HepG2 (cell line): ENCODE data around the gene CKS1B. TPM values are rescaled to one million over a fixed set of nuclear protein-coding genes. Genes with fewer than 3 reads are reported as not detected.

Source experiments
- CEBPB ChIP-seq: IDR thresholded peaks from 2 replicates; pipeline ENCODE4 v1.6.1; 2011; ENCODE audit warnings: low read depth, low read length, improper control_type of control experiment, borderline replicate concordance
- CREM ChIP-seq, 2 experiments: sonication (generic) in 1 of 2; formaldehyde crosslinking in 1 of 2; IDR thresholded peaks; 2 replicates each; pipeline versions ENCODE4 v1.4.0 to v1.6.1; 2016 to 2020; ENCODE audit warnings: antibody characterized with exemption in 1 of 2, mild to moderate bottlenecking in 1 of 2, missing genetic modification reagents in 1 of 2
- DNMT3B ChIP-seq: conservative IDR thresholded peaks from 2 replicates; pipeline ENCODE4 v1.6.1; 2016; ENCODE audit warnings: missing biosample characterization, control low read depth
- FOXA3 ChIP-seq: IDR thresholded peaks from 2 replicates; pipeline ENCODE4 v1.6.1; 2016; ENCODE audit warnings: missing genetic modification reagents, missing compliant biosample characterization
- GTF2F1 ChIP-seq: fragments of 150-350 bp; IDR thresholded peaks from 2 replicates; pipeline ENCODE4 v1.6.1; 2014; ENCODE audit warnings: low read length
- HMGXB3 ChIP-seq: sonication (generic); formaldehyde crosslinking; IDR thresholded peaks from 2 replicates; pipeline ENCODE4 v1.4.0; 2020; ENCODE audit warnings: missing genetic modification reagents, borderline replicate concordance
- HNRNPUL1 ChIP-seq: fragments of 200-400 bp; formaldehyde crosslinking; IDR thresholded peaks from 2 replicates; pipeline ENCODE4 v1.6.1; 2017; ENCODE audit warnings: low read depth, mild to moderate bottlenecking, low read length, moderate library complexity
- NFKB2 ChIP-seq: sonication (generic); formaldehyde crosslinking; IDR thresholded peaks from 2 replicates; pipeline ENCODE4 v1.4.0; 2020; ENCODE audit warnings: missing genetic modification reagents, borderline replicate concordance
- PAXIP1 ChIP-seq: sonication (generic); formaldehyde crosslinking; conservative IDR thresholded peaks from 2 replicates; pipeline ENCODE4 v1.4.0; 2020; ENCODE audit warnings: mild to moderate bottlenecking, missing genetic modification reagents, moderate library complexity
- PPARG ChIP-seq: conservative IDR thresholded peaks from 2 replicates; pipeline ENCODE4 v1.6.1; 2016; ENCODE audit warnings: missing biosample characterization, missing genetic modification reagents
- RELA ChIP-seq: sonication (generic); formaldehyde crosslinking; IDR thresholded peaks from 2 replicates; pipeline ENCODE4 v1.4.0; 2020; ENCODE audit warnings: missing genetic modification reagents
- SKI ChIP-seq: fragments of 450-650 bp; IDR thresholded peaks from one replicate; pipeline ENCODE4 v1.6.1; 2018; ENCODE audit warnings: mild to moderate bottlenecking; ENCODE audit not compliant: partially characterized antibody
- SRF ChIP-seq: IDR thresholded peaks from 2 replicates; pipeline ENCODE4 v1.6.1; 2011; ENCODE audit warnings: mild to moderate bottlenecking, low read depth, low read length, moderate library complexity
- TAF15 ChIP-seq: fragments of 200-400 bp; formaldehyde crosslinking; IDR thresholded peaks from one replicate; pipeline ENCODE4 v1.6.1; 2018; ENCODE audit warnings: mild to moderate bottlenecking, low read depth, low read length; ENCODE audit not compliant: poor library complexity, severe bottlenecking
- TBL1XR1 ChIP-seq: fragments of 150-350 bp; IDR thresholded peaks from 2 replicates; pipeline ENCODE4 v1.6.1; 2014; ENCODE audit warnings: borderline replicate concordance, low read length; ENCODE audit not compliant: partially characterized antibody
- ZBTB14 ChIP-seq: sonication (generic); formaldehyde crosslinking; IDR thresholded peaks from 2 replicates; pipeline ENCODE4 v1.4.0; 2020; ENCODE audit warnings: missing genetic modification reagents
- ZBTB21 ChIP-seq: sonication (generic); formaldehyde crosslinking; IDR thresholded peaks from 2 replicates; pipeline ENCODE4 v1.4.0; 2020; ENCODE audit warnings: missing genetic modification reagents
- ZNF431 ChIP-seq: sonication (generic); formaldehyde crosslinking; IDR thresholded peaks from 2 replicates; pipeline ENCODE4 v1.9.0; 2022; ENCODE audit warnings: missing genetic modification reagents, low read depth, mild to moderate bottlenecking, borderline replicate concordance
- ZNF557 ChIP-seq: sonication (generic); formaldehyde crosslinking; IDR thresholded peaks from 2 replicates; pipeline ENCODE4 v1.4.0; 2020; ENCODE audit warnings: missing genetic modification reagents
- ZSCAN20 ChIP-seq: sonication (generic); formaldehyde crosslinking; IDR thresholded peaks from 2 replicates; pipeline ENCODE4 v1.4.0; 2020; ENCODE audit warnings: missing genetic modification reagents, mild to moderate bottlenecking, borderline replicate concordance
- polyA plus RNA-seq, 8 experiments: library from polyadenylated mRNA; depleted of rRNA in 3 of 8; stranded (reverse) in 7 of 8; unstranded in 1 of 8; fragments of >200 nt; fragmentation: Illumina TruSeq in 4 of 8; extraction: Trizol in 4 of 8; gene quantifications; 2 replicates each; pipeline versions ENCODE4 v1.2.1 to v1.2.3, GENCODE V29; 2011 to 2016; ENCODE audit warnings: low read depth in 4 of 8, missing spikeins in 1 of 8, mixed read lengths in 1 of 8; ENCODE audit not compliant: insufficient read depth in 1 of 8
- total RNA-seq, 5 experiments: library from RNA; depleted of rRNA; stranded (reverse); fragments of >200 nt; fragmentation: Illumina TruSeq; extraction: Trizol; gene quantifications; 2 replicates each; pipeline ENCODE4 v1.2.3, GENCODE V29; 2016; ENCODE audit warnings: low read depth in 1 of 5

The CKS1B gene
- total and polyA plus RNA-seq, 2 of the 13 experiments (the other 11 are each of a cell fraction or from before 2014, with no cell fraction given), result 217 to 222 TPM

- TF ChIP-seq NFKB2 (CRISPR knock-in tag), result peak; percentile 25; the same call in 1 of the 2 replicates
- TF ChIP-seq SKI, result peak; percentile 74
- no peak for TF ChIP-seq PPARG (CRISPR knock-in tag)
- TF ChIP-seq ZNF431 (CRISPR knock-in tag), result no peak
- TF ChIP-seq ZNF557 (CRISPR knock-in tag), result peak; percentile 89; the same call in 1 of the 2 replicates
- TF ChIP-seq CEBPB, result no peak
- no peak for TF ChIP-seq HNRNPUL1
- peak; percentile 15; the same call in 1 of the 2 replicates for TF ChIP-seq HMGXB3 (CRISPR knock-in tag)
- TF ChIP-seq GTF2F1, result no peak
- TF ChIP-seq SRF, result 0 out of 2 replicates have a peak, but pooled peaks have one; percentile 23
- no peak for TF ChIP-seq RELA (CRISPR knock-in tag)
- peak; percentile 89; the same call in 1 of the 2 replicates for TF ChIP-seq ZSCAN20
- peak; percentile 34; the same call in 1 of the 2 replicates for TF ChIP-seq ZBTB14 (CRISPR knock-in tag)
- no peak for TF ChIP-seq ZBTB21 (CRISPR knock-in tag)
- no peak for TF ChIP-seq TBL1XR1
- TF ChIP-seq DNMT3B, result no peak
- TF ChIP-seq PAXIP1 (CRISPR knock-in tag), result peak; percentile 79
- TF ChIP-seq TAF15, result peak; percentile 58
- no peak for TF ChIP-seq CREM (IDR thresholded peaks at IDR 0.05)
- TF ChIP-seq CREM (CRISPR knock-in tag; IDR thresholded peaks at IDR 0.05), result no peak
- peak; percentile 41 for TF ChIP-seq FOXA3 (CRISPR knock-in tag)
These were observed 13.0 kb upstream of the CKS1B start, which contains the start of gene PYGO2 (continued) for GRCh38 chr1:154961207-154962155.
